Pancreas (tissue), 10 donors: ENCODE measurements around the gene ASIC2. TPM values are rescaled to one million over a fixed set of nuclear protein-coding genes. Genes with fewer than 3 reads are reported as not detected.

ENCODE experiments used
- ATAC-seq, 4 donors: fragments of 200-7000 bp; cut with Tn5 transposase; one replicate each; pipeline versions ENCODE4 v1.8.0 to v1.9.1; 2020; ENCODE audit warnings: mild to moderate bottlenecking in 4 of 4, moderate library complexity in 4 of 4
- DNase-seq, 6 donors: peaks; one replicate each; pipeline ENCODE4 v3.0.0-alpha.2; 2020
- FAIRE-seq: peaks from 2 replicates; lab custom pipeline; 2012; peaks lifted over from hg19 to GRCh38; lab: Jason Lieb, UNC
- H3K27ac ChIP-seq, 4 donors: fragments of 200-600 bp; sonication (generic); 1 replicate in 3 of 4; 2 replicates in 1 of 4; pipeline versions ENCODE4 v1.5.0 to v1.8.0; 2020
- H3K27me3 ChIP-seq, 4 donors: fragments of 200-600 bp; one replicate each; pipeline ENCODE4 v1.8.0; 2021
- H3K36me3 ChIP-seq, 3 donors: fragments of 200-600 bp; sonication (generic) in 1 of 3; one replicate each; pipeline versions ENCODE4 v1.5.0 to v1.8.0; 2020 to 2021
- H3K4me1 ChIP-seq, 3 donors: fragments of 200-600 bp; one replicate each; pipeline ENCODE4 v1.8.0; 2021
- H3K4me3 ChIP-seq, 4 donors: fragments of 200-600 bp; sonication (generic) in 2 of 4; one replicate each; pipeline versions ENCODE4 v1.5.0 to v1.8.0; 2020 to 2021
- H3K9me3 ChIP-seq, 4 donors: fragments of 200-600 bp; one replicate each; pipeline ENCODE4 v1.8.0; 2021
- WGBS, 2 donors: extraction: QIAGEN DNeasy Blood & Tissue Kit; methylation state at CpG; one replicate each; pipeline ENCODE4 v1.1.7; 2013; 5-methylcytosine and 5-hydroxymethylcytosine counted together
- intact Hi-C, 3 donors: fragments of 100-400 bp; cut with DNase I; formaldehyde crosslinking; loops; one replicate each; pipeline versions ENCODE4 v1.11.1 to v1.14.2; 2022
- polyA plus RNA-seq, 2 donors: library from polyadenylated mRNA; stranded (reverse); fragments of 200-250 nt; gene quantifications; one replicate each; pipeline ENCODE4 v1.2.3, GENCODE V29; 2013
- total RNA-seq, 6 donors: library from RNA; stranded (reverse); fragmentation: NEBNext Ultra II Directional in 4 of 6; extraction: Animal tissue kit (Norgen Biotek cat#: 25700) in 4 of 6; gene quantifications; one replicate each; pipeline versions ENCODE4 v1.2.1 to v1.2.4, GENCODE V29; 2021 to 2023
- TF ChIP-seq, protein P1 (sequence below), 4 donors: fragments of 200-600 bp; sonication (generic) in 3 of 4; IDR thresholded peaks; one replicate each; pipeline versions ENCODE4 v1.5.0 to v1.8.0; 2021; ENCODE audit warnings: antibody characterized with exemption in 4 of 4
- donor health status: healthy with polysubstance abuse.
- donor health status: DM: no; HTN: no; CAD: no; lungs with moderate emphysema.
- donor health status: DM: no; HTN: no; CAD: no.
- donor health status: control.
- donor health status: control.
- donor health status: Bipolar disorder and iron deficiency.
- donor health status: DM: yes; HTN: yes; CAD: no.
- donor health status: DM: no; HTN: no; CAD: no.
- donor health status: DM: no; HTN: no; CAD: no.
- donor health status: DM: yes; HTN: yes; CAD: no.

ASIC2 gene
- total and polyA plus RNA-seq, 8 donors, result 0.09 to 0.14 (median 0.09) TPM; not detected in 5

DNA sequence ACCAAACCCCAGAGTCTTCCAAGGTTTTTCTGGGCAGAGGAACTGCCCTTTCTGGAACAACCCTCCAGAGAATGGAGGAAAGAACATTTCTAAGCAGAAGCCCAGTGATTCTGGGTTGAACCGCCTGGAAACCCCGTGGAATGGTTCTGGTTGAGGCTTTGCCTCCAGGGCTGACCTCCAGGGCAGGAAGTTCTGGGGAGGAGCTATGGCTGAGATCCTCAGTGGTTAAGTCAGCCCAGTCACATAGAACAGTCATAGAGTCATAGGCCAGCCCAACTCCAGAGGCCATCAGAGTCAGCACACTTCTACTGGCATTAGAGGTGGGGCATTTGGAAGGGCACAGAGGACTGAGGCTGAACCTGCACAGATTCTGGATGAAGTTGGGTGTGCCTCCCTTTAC, 235.5 kb downstream of the ASIC2 start:
- no peaks in the 10 kb centered on the region for H3K36me3 ChIP-seq
- WGBS, 2 donors, result 95% methylated on average over 2 of the region's 2 CpGs
- intact Hi-C loops, result loop anchor here in 1 of 3 donors (10.0 kb wide), 1 partner anchor 237 kb away; the partner anchor contains the start of gene ASIC2
- H3K9me3 ChIP-seq, result no peaks in the 10 kb centered on the region
- H3K27me3 ChIP-seq, result no peaks in the 10 kb centered on the region
- ATAC-seq (no peak), FAIRE-seq (no peak), DNase-seq (no peak)
- TF ChIP-seq, protein P1, sequence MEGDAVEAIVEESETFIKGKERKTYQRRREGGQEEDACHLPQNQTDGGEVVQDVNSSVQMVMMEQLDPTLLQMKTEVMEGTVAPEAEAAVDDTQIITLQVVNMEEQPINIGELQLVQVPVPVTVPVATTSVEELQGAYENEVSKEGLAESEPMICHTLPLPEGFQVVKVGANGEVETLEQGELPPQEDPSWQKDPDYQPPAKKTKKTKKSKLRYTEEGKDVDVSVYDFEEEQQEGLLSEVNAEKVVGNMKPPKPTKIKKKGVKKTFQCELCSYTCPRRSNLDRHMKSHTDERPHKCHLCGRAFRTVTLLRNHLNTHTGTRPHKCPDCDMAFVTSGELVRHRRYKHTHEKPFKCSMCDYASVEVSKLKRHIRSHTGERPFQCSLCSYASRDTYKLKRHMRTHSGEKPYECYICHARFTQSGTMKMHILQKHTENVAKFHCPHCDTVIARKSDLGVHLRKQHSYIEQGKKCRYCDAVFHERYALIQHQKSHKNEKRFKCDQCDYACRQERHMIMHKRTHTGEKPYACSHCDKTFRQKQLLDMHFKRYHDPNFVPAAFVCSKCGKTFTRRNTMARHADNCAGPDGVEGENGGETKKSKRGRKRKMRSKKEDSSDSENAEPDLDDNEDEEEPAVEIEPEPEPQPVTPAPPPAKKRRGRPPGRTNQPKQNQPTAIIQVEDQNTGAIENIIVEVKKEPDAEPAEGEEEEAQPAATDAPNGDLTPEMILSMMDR (IDR thresholded peaks at IDR 0.05), result no peak
- H3K4me3 ChIP-seq, result no peak overlapping the region
- H3K4me1 ChIP-seq, result no peaks in the 10 kb centered on the region
- H3K27ac ChIP-seq, result no peak overlapping the region

GRCh38 chr17:33056399-33057146, 236.5 kb downstream of the ASIC2 start:
- no peak for ATAC-seq
- DNase-seq, result no peak
- H3K4me1 ChIP-seq, result no peaks in the 10 kb centered on the region
- WGBS, 2 donors, result 75 to 87% methylated on average over 4 of the region's 4 CpGs
- intact Hi-C loops, result loop anchor here in 1 of 3 donors (10.0 kb wide), 1 partner anchor 238 kb away; the partner anchor contains the start of gene ASIC2
- no peaks in the 10 kb centered on the region for H3K9me3 ChIP-seq
- TF ChIP-seq, protein P1 (IDR thresholded peaks at IDR 0.05), result no peak
- no peak overlapping the region for H3K27ac ChIP-seq
- H3K36me3 ChIP-seq, result no peaks in the 10 kb centered on the region
- no peak overlapping the region for H3K4me3 ChIP-seq
- no peak for FAIRE-seq
- H3K27me3 ChIP-seq, result no peaks in the 10 kb centered on the region

DNA sequence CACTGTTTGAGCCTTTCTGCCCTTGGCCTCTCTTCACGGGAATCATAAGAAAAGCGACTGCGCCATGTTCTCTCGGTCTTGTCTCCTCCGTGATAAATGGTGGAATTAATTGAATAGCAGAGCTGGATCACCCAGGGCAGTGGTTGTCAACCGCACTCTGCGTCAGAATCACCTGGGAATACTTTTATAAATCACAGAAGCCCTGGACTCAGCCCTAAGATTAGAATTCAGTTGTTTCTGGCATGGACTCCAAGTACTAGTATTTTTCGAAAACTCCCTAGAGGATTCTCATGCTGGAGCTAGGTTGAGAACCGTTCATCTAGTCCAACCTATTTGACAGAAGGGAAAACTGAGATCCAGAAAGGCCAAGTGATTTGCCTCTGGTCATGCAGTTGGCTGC, 237.3 kb downstream of the ASIC2 start:
- Histone ChIP-seq H3K36me3 (no peaks in the 10 kb centered on the region), H3K27ac (no peak overlapping the region), H3K9me3 (no peaks in the 10 kb centered on the region), H3K27me3 (no peaks in the 10 kb centered on the region), H3K4me1 (no peaks in the 10 kb centered on the region), H3K4me3 (no peak overlapping the region)
- no peak for DNase-seq
- FAIRE-seq, result no peak
- intact Hi-C loops, result loop anchor here in 1 of 3 donors (10.0 kb wide), 1 partner anchor 239 kb away; the partner anchor contains the start of gene ASIC2
- WGBS, 2 donors, result 84 to 88% methylated on average over 9 of the region's 9 CpGs
- TF ChIP-seq, protein P1 (IDR thresholded peaks at IDR 0.05), result no peak
- ATAC-seq, result no peak

DNA sequence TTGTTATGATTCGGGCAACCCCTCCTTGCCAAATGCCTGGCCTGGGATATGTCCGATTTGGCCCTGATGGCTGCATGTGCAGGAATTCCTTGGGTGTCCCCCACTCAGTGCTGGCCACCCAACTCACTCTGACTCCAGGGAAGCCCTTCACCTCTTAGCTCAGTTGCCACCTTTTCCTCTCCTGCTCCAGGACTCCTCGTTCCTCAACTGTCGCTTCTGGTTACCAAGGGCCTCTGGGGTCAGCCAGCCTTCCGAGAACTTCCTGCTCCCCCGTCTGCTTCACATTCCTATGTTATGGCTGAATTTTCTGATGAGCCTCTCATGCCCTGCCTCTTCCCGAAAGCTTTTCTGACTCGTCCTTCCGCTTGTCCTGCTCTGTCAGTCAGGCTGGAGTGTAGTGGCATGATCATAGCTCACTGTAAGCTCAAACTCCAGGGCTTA, 237.9 kb downstream of the ASIC2 start:
- intact Hi-C loops, result loop anchor here in 1 of 3 donors (10.0 kb wide), 1 partner anchor 240 kb away; the partner anchor contains the start of gene ASIC2
- H3K27me3 ChIP-seq, result no peaks in the 10 kb centered on the region
- no peaks in the 10 kb centered on the region for H3K36me3 ChIP-seq
- no peaks in the 10 kb centered on the region for H3K9me3 ChIP-seq
- DNase-seq (no peak), FAIRE-seq (no peak), ATAC-seq (no peak)
- no peaks in the 10 kb centered on the region for H3K4me1 ChIP-seq
- no peak overlapping the region for H3K4me3 ChIP-seq
- 75 to 77% methylated on average over 9 of the region's 9 CpGs for WGBS, 2 donors
- H3K27ac ChIP-seq, result no peak overlapping the region
- TF ChIP-seq, protein P1 (IDR thresholded peaks at IDR 0.05), result no peak

- DNase-seq (no peak), ATAC-seq (no peak), FAIRE-seq (no peak)
- intact Hi-C loops, result loop anchor here in 1 of 3 donors (10.0 kb wide), 1 partner anchor 240 kb away; the partner anchor contains the start of gene ASIC2
- no peaks in the 10 kb centered on the region for H3K4me1 ChIP-seq
- no peaks in the 10 kb centered on the region for H3K27me3 ChIP-seq
- H3K27ac ChIP-seq, result no peak overlapping the region
- H3K9me3 ChIP-seq, result no peaks in the 10 kb centered on the region
- TF ChIP-seq, protein P1 (IDR thresholded peaks at IDR 0.05), result no peak
- 26 to 31% methylated on average over 5 of the region's 5 CpGs for WGBS, 2 donors
- no peak overlapping the region for H3K4me3 ChIP-seq
- H3K36me3 ChIP-seq, result no peaks in the 10 kb centered on the region
Measured at GRCh38 chr17:33054412-33054811, 238.7 kb downstream of the ASIC2 start.
